HCT116 (cell line): ENCODE measurements around the gene ACSL3.

ENCODE experiments used
- CTCF ChIP-seq, 3 experiments: fragments of 200-600 bp in 1 of 3; sonication (generic) in 1 of 3; IDR thresholded peaks in 2 of 3; conservative IDR thresholded peaks in 1 of 3; 2 replicates each; pipeline ENCODE4 v1.5.1; 2012 to 2017; ENCODE audit warnings: low read depth in 2 of 3, low read length in 2 of 3, antibody characterized with exemption in 1 of 3, borderline replicate concordance in 1 of 3, control low read depth in 1 of 3, mild to moderate bottlenecking in 1 of 3, mixed read lengths in 1 of 3, mixed run types in 1 of 3, moderate library complexity in 1 of 3; ENCODE audit not compliant: insufficient read depth in 1 of 3
- MAX ChIP-seq: IDR thresholded peaks from 2 replicates; pipeline ENCODE4 v1.6.1; 2012
- POLR2AphosphoS5 ChIP-seq: IDR thresholded peaks from 2 replicates; pipeline ENCODE4 v1.6.1; 2011; ENCODE audit warnings: mild to moderate bottlenecking, low read depth, low read length, moderate library complexity
- YY1 ChIP-seq: IDR thresholded peaks from 2 replicates; pipeline ENCODE4 v1.6.1; 2011; ENCODE audit warnings: low read length, low read depth, moderate library complexity, mild to moderate bottlenecking; ENCODE audit not compliant: insufficient replicate concordance; ENCODE audit errors: extremely low read depth
- ZNF274 ChIP-seq: fragments of 200-500 bp; sonication (Bioruptor generic); IDR thresholded peaks from 2 replicates; pipeline ENCODE4 v1.6.1; 2014; ENCODE audit warnings: mild to moderate bottlenecking, low read depth, low read length, inconsistent platforms

GRCh38 chr2:222965555-222965954, 104.7 kb downstream of the ACSL3 start:
- no peak for TF ChIP-seq ZNF274
- no peak for TF ChIP-seq YY1
- no peak for TF ChIP-seq CTCF (IDR thresholded peaks at IDR 0.05 in 2 of 3, conservative IDR thresholded peaks at IDR 0.05 in 1 of 3; ENCODE audit: borderline replicate concordance in 1 of 3, insufficient read depth in 1 of 3, low read depth in 2 of 3, low read length in 2 of 3)
- TF ChIP-seq POLR2AphosphoS5, result no peak
- TF ChIP-seq MAX, result no peak
